Heart left ventricle (tissue), 13 donors: ENCODE data around the gene COMMD4.

Source experiments
- CTCF ChIP-seq, 12 donors: fragments of 200-600 bp; sonication (generic) in 4 of 12; IDR thresholded peaks; one replicate each; pipeline versions ENCODE4 v1.5.0 to v1.8.0; 2018 to 2022; ENCODE audit warnings: antibody characterized with exemption in 12 of 12, mild to moderate bottlenecking in 5 of 12
- POLR2A ChIP-seq, 2 donors: fragments of 450-650 bp; IDR thresholded peaks; one replicate each; pipeline ENCODE4 v1.6.1; 2017; ENCODE audit warnings: antibody characterized with exemption in 2 of 2, mild to moderate bottlenecking in 2 of 2, moderate library complexity in 2 of 2
- donor health status: ischemic (EF 13 %, LVEDD 7.1; RV severe dilation, severe dysfunction).
- donor health status: DM: no; HTN: yes; CAD: no.
- donor health status: DM: no; HTN: no; CAD: no.
- donor health status: ischemic (EF 25% LVEDD 6.9; RV normal size, moderate dysfunction).
- donor health status: ischemic (EF 25% LVEDD 5.7; RV mildly dilated, moderate dysfunction).
- donor health status: ischemic (EF 35%, LVEDD 5.7; RV mildly dilated, moderate dysfunction).
- donor health status: nonischemic (EF 11% LVEDD 7.7; RV severe dilation, severe dysfunction).
- donor health status: DM: yes; HTN: yes; CAD: no.
- donor health status: PGD.
- donor health status: ischemic (EF 29% LVEDD 5.4; RV normal size, mild dysfunction).
- donor health status: nonischemic (EF 23%, LVEDD 6.1; RV moderate dilation, normal function).

DNA sequence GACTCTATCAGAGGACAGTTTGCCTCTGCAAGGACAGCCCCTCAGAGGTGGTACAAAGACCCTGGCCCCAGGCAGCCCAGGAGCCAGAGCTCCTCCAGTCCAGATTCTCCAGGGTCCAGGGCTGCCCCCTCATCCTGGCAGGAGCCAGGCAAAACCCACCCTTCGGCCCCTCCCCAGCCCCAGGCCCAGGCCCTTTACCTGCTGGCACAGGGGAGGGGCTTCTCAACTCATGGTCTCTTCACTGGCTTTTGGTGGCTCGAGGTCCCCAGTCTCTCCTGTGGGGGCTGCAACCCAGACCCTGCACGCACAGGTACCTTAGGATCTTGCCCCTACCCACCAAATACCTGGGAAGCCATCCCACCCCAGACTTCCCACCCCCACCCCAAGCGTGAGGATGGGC is 19.5 kb downstream of the COMMD4 start:
- TF ChIP-seq CTCF (IDR thresholded peaks at IDR 0.05) (no peak), POLR2A (IDR thresholded peaks at IDR 0.05) (no peak)
